A204.1 (cell line): Measurements from ENCODE around the gene PGLYRP4.

Experiments used
- FAIRE-seq: peaks from 2 replicates; lab custom pipeline; 2012; peaks lifted over from hg19 to GRCh38; lab: Jason Lieb, UNC

Gene PGLYRP4

DNA sequence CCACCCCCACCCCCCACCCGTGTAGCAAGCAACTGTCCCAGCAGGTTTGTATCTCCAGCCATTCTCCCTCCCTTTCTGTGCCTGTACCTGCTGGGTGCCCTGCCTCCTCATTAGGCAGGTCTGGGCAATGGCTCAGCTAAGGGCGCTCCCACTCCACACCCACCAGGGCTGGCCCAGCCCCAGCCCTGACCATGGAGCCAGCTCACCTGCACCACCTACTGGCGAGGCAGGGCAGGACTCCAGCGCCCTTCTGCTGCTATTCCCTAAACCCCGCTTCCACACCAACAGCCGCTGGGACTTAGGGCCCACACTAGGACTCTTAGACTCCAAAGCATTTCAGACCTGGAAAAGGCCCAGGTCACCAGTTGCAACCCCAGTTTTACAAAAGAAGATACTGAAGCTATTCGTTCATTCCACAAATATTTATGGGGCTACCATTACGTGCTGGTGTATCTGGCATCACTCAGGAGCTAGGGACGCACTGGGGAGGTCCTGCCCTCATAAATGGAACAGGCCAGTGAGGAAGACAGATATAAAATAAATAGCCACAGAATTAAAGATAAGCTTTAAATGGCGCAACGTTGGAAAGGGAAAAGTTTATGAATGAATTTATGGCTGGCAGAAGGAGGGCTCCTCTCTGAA is 59.9 kb downstream of the PGLYRP4 start:
- FAIRE-seq, result no peak
